ENCODE results near the gene CXCL14. TPM values are rescaled to one million over a fixed set of nuclear protein-coding genes. Genes with fewer than 3 reads are reported as not detected.

Gene CXCL14
- total RNA-seq, 1 donor from 2014 or later, result not detected

DNA sequence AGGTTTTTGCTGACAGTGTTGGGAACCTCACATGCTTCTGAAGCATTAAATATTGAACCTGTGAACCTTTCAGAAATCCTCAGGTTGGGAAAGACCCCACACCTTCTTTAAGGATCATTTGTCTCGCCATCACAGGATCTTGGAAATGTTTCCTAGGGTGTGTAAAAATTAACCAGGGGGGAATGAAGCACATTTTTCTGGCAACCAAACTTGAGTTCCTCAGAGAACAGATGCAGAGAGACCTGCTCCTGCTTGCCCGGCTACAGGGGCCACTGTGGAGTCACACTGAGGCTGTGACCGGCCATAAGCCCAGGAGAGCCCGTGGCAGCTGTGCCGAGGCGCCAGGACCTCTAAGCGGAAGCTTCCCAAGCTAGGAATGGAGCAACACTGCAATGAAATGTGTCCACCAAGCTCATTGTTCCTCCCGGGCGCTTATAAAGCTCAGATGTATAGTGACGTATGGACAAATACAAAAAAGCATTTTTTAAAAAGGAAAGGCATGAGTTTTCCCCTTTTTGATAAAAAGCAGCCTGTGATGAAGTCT, 7.7 kb downstream of the CXCL14 start:
- intact Hi-C loops (cut with micrococcal nuclease), result no loop called here
- Mint-ChIP-seq H3K4me1 (ENCODE audit: low read depth) (peaks cover 3% of the 10 kb centered on the region), H3K9me3 (no peaks in the 10 kb centered on the region), H3K4me3 (no peak overlapping the region), H3K27me3 (ENCODE audit: insufficient read depth) (no peaks in the 10 kb centered on the region), H3K27ac (no peak overlapping the region), H3K36me3 (ENCODE audit: low read depth) (no peaks in the 10 kb centered on the region)
- no peak for DNase-seq (ENCODE audit: low spot score)

GRCh38 chr5:135570453-135570764, 8.4 kb downstream of the CXCL14 start:
- peaks cover 5% of the 10 kb centered on the region for H3K4me1 Mint-ChIP-seq (ENCODE audit: low read depth)
- no peak overlapping the region for H3K27ac Mint-ChIP-seq
- no peak for DNase-seq (ENCODE audit: low spot score)
- H3K36me3 Mint-ChIP-seq (ENCODE audit: low read depth), result no peaks in the 10 kb centered on the region
- intact Hi-C loops (cut with micrococcal nuclease), result no loop called here
- no peaks in the 10 kb centered on the region for H3K9me3 Mint-ChIP-seq
- no peaks in the 10 kb centered on the region for H3K27me3 Mint-ChIP-seq (ENCODE audit: insufficient read depth)
- H3K4me3 Mint-ChIP-seq, result no peak overlapping the region

- Mint-ChIP-seq H3K27me3 (ENCODE audit: insufficient read depth) (peaks cover 4% of the 10 kb centered on the region), H3K9me3 (no peaks in the 10 kb centered on the region), H3K4me3 (no peak overlapping the region), H3K36me3 (ENCODE audit: low read depth) (no peaks in the 10 kb centered on the region), H3K4me1 (ENCODE audit: low read depth) (peaks cover 5% of the 10 kb centered on the region), H3K27ac (no peak overlapping the region)
- DNase-seq (ENCODE audit: low spot score), result no peak
- intact Hi-C loops (cut with micrococcal nuclease), result no loop called here
These were observed 8.9 kb downstream of the CXCL14 start for GRCh38 chr5:135569755-135570452.

- H3K4me1 Mint-ChIP-seq (ENCODE audit: low read depth), result peaks cover 5% of the 10 kb centered on the region
- DNase-seq (ENCODE audit: low spot score), result no peak
- H3K27me3 Mint-ChIP-seq (ENCODE audit: insufficient read depth), result peaks cover 4% of the 10 kb centered on the region
- no peak overlapping the region for H3K4me3 Mint-ChIP-seq
- H3K36me3 Mint-ChIP-seq (ENCODE audit: low read depth), result no peaks in the 10 kb centered on the region
- no peaks in the 10 kb centered on the region for H3K9me3 Mint-ChIP-seq
- no peak overlapping the region for H3K27ac Mint-ChIP-seq
- intact Hi-C loops (cut with micrococcal nuclease), result no loop called here
These were observed 9.8 kb downstream of the CXCL14 start for GRCh38 chr5:135568923-135569360.

DNA sequence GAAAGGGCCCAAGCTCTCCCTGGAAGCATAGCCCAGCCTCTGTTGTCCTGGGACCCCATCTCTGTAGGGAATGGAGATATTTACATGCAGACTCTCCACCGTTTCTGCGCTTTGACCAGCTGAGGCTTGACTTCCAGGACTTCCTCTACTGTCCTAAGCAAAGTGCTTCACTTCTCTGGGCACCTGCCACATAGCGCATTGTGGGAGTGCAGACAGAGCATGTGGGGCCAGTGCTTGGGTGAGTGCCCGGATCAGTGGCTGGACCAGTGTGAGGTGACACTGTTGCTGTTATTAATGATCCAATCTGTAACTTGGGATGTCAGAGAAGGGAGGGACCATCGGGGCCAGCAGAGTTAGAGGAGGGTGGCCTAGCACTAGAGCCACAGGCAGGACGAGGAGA, 10.5 kb downstream of the CXCL14 start:
- H3K36me3 Mint-ChIP-seq (ENCODE audit: low read depth), result no peaks in the 10 kb centered on the region
- intact Hi-C loops (cut with micrococcal nuclease), result no loop called here

GRCh38 chr5:135567661-135568060, 11.1 kb downstream of the CXCL14 start:
- peaks cover 6% of the 10 kb centered on the region for H3K27me3 Mint-ChIP-seq (ENCODE audit: insufficient read depth)
- intact Hi-C loops (cut with micrococcal nuclease), result no loop called here
- no peaks in the 10 kb centered on the region for H3K9me3 Mint-ChIP-seq
- H3K27ac Mint-ChIP-seq, result no peak overlapping the region
- no peaks in the 10 kb centered on the region for H3K36me3 Mint-ChIP-seq (ENCODE audit: low read depth)
- H3K4me1 Mint-ChIP-seq (ENCODE audit: low read depth), result peaks cover 5% of the 10 kb centered on the region
- H3K4me3 Mint-ChIP-seq, result no peak overlapping the region
- no peak for DNase-seq (ENCODE audit: low spot score)

More for the DNA sequence above, 10.5 kb downstream of the CXCL14 start:
- no peaks in the 10 kb centered on the region for H3K9me3 Mint-ChIP-seq
- H3K4me3 Mint-ChIP-seq, result no peak overlapping the region
- no peak overlapping the region for H3K27ac Mint-ChIP-seq
- H3K4me1 Mint-ChIP-seq (ENCODE audit: low read depth), result peaks cover 5% of the 10 kb centered on the region
- no peak for DNase-seq (ENCODE audit: low spot score)
- H3K27me3 Mint-ChIP-seq (ENCODE audit: insufficient read depth), result peaks cover 5% of the 10 kb centered on the region

DNA sequence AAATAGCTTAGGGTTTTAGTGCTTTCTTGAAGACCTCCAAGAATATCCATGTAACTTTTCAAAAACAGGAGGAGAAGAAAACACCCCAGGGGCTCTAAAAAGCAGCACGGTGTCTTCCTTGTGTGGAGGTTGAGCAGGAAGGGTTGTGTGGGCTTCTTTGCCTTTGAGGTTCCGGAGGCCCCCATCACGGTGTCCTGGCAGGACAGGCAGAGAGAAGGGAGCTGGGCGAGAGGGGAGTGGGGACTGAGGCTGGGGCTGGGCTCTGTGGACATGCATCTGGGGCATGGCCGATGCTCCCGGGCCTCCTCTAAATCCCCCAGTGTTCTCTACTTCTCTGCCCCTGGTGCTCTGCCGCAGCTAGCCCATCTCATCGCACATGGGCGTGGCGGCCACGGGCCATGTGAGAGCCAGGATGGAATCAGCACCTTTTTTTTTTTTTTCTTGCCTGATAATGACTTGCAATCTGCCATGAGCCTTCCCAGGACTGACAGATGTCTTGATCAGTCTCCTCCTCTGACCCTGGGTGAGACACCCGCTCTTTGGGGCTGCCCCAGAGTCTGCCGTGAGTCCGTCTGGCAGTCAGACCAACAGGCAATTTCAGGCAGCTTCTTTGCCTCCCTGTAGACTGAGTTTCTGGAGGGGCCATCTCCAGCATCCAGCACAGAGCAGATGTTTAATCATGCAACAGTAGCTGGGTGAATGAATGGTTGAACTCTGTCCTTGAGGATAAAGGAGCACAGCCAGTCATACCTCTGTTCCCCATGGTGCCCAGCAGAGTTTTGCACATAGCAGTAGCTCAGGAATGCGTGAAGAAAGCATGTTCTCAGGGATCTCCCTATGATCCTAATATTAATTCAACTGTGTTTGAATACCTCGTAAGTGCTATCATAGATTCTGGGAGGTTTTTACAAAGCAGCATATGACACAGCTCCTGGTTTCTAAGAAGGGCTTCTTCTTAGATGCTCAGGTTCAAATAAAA, 12.1 kb downstream of the CXCL14 start:
- intact Hi-C loops (cut with micrococcal nuclease), result loop anchor here (1.0 kb wide), 1 partner anchor 100 kb away; no protein-coding TSS in a partner anchor
- no peak for DNase-seq (ENCODE audit: low spot score)

DNA sequence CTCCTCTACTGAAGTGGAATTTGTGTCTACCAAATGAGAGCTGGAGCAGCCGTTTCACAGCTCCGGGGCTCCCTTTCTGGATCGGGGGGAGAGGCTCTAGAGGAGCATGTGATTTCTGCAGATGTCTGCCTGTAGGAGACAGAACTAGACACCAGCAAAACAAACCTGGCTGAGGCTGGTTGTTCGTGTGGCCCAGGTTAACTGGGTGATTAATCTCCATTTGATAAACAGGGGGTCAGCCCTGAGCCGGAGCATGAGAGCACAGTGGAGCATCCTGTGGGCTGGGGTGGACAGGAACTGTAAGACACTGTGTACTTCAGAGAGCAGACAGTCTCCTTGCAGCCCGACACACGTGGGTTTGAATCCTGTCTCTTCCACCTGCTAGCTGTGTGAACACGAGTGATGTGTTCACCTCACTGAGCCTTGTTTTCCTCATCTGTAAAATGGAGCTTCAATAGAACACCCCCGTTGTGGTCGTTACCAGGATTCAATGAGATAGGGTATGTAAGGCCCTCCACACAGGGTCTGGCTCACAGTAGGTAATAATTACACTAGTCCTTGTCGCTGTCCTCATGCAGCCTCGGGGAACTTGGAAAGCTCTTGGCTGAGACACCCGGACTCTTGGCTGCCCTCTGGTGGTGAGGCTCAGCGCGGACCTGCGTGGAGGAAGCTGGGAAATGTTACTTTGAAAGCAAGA, 12.9 kb downstream of the CXCL14 start:
- no peaks in the 10 kb centered on the region for H3K9me3 Mint-ChIP-seq
- peaks cover 7% of the 10 kb centered on the region for H3K4me1 Mint-ChIP-seq (ENCODE audit: low read depth)
- peaks cover 6% of the 10 kb centered on the region for H3K27me3 Mint-ChIP-seq (ENCODE audit: insufficient read depth)
- DNase-seq (ENCODE audit: low spot score), result peak; percentile 54
- no peak overlapping the region for H3K27ac Mint-ChIP-seq
- intact Hi-C loops (cut with micrococcal nuclease), result loop anchor here (1.0 kb wide), 1 partner anchor 100 kb away; no protein-coding TSS in a partner anchor
- no peak overlapping the region for H3K4me3 Mint-ChIP-seq
- no peaks in the 10 kb centered on the region for H3K36me3 Mint-ChIP-seq (ENCODE audit: low read depth)

More for the DNA sequence above, 12.1 kb downstream of the CXCL14 start:
- peaks cover 5% of the 10 kb centered on the region for H3K4me1 Mint-ChIP-seq (ENCODE audit: low read depth)
- H3K9me3 Mint-ChIP-seq, result no peaks in the 10 kb centered on the region
- H3K27me3 Mint-ChIP-seq (ENCODE audit: insufficient read depth), result peaks cover 6% of the 10 kb centered on the region
- no peaks in the 10 kb centered on the region for H3K36me3 Mint-ChIP-seq (ENCODE audit: low read depth)
- no peak overlapping the region for H3K27ac Mint-ChIP-seq
- no peak overlapping the region for H3K4me3 Mint-ChIP-seq

- intact Hi-C loops (cut with micrococcal nuclease), result no loop called here
- no peak overlapping the region for H3K27ac Mint-ChIP-seq
- no peaks in the 10 kb centered on the region for H3K9me3 Mint-ChIP-seq
- H3K4me1 Mint-ChIP-seq (ENCODE audit: low read depth), result peaks cover 12% of the 10 kb centered on the region
- peaks cover 8% of the 10 kb centered on the region for H3K27me3 Mint-ChIP-seq (ENCODE audit: insufficient read depth)
- H3K36me3 Mint-ChIP-seq (ENCODE audit: low read depth), result no peaks in the 10 kb centered on the region
- H3K4me3 Mint-ChIP-seq, result no peak overlapping the region
- no peak for DNase-seq (ENCODE audit: low spot score)
These were observed 13.5 kb downstream of the CXCL14 start for GRCh38 chr5:135565266-135565665.

- Mint-ChIP-seq H3K4me1 (ENCODE audit: low read depth) (peaks cover 12% of the 10 kb centered on the region), H3K27ac (no peak overlapping the region), H3K36me3 (ENCODE audit: low read depth) (no peaks in the 10 kb centered on the region), H3K27me3 (ENCODE audit: insufficient read depth) (peaks cover 8% of the 10 kb centered on the region), H3K4me3 (no peak overlapping the region), H3K9me3 (no peaks in the 10 kb centered on the region)
- DNase-seq (ENCODE audit: low spot score), result no peak
- intact Hi-C loops (cut with micrococcal nuclease), result no loop called here
These were observed 14.5 kb downstream of the CXCL14 start for GRCh38 chr5:135564331-135564730.

DNA sequence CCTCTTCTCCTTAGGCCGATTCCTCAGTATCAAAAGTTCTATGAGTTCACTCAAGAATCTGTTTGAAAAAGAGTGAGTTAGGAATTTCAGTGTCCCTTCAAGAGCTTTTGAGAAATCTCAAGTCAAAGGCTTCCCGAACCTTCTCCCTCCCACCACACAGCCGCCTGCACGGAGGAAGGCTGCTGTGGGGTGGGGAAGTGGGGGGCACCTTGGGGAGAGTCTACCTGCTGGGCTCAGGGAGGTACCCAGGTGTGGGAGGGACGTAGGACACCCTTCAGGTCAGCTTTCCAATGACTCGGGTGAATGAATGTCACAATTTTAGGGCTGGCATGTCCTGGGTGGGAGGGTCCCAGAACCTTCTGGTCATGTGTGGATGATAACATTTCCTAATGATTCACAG, 17.5 kb downstream of the CXCL14 start:
- peaks cover 15% of the 10 kb centered on the region for H3K27me3 Mint-ChIP-seq (ENCODE audit: insufficient read depth)
- intact Hi-C loops (cut with micrococcal nuclease), result loop anchor here (1.0 kb wide), 1 partner anchor 269 kb away; no protein-coding TSS in a partner anchor
- H3K36me3 Mint-ChIP-seq (ENCODE audit: low read depth), result no peaks in the 10 kb centered on the region
- no peaks in the 10 kb centered on the region for H3K9me3 Mint-ChIP-seq
- peaks cover 10% of the 10 kb centered on the region for H3K4me1 Mint-ChIP-seq (ENCODE audit: low read depth)
- H3K27ac Mint-ChIP-seq, result no peak overlapping the region
- no peak for DNase-seq (ENCODE audit: low spot score)
- H3K4me3 Mint-ChIP-seq, result no peak overlapping the region

- no peaks in the 10 kb centered on the region for H3K36me3 Mint-ChIP-seq (ENCODE audit: low read depth)
- intact Hi-C loops (cut with micrococcal nuclease), result loop anchor here (1.0 kb wide), 1 partner anchor 269 kb away; no protein-coding TSS in a partner anchor
- H3K9me3 Mint-ChIP-seq, result no peaks in the 10 kb centered on the region
- H3K4me1 Mint-ChIP-seq (ENCODE audit: low read depth), result peaks cover 7% of the 10 kb centered on the region
- H3K27me3 Mint-ChIP-seq (ENCODE audit: insufficient read depth), result peaks cover 15% of the 10 kb centered on the region
- no peak overlapping the region for H3K27ac Mint-ChIP-seq
- no peak overlapping the region for H3K4me3 Mint-ChIP-seq
- DNase-seq (ENCODE audit: low spot score), result peak; percentile 44
These were observed 17.9 kb downstream of the CXCL14 start for GRCh38 chr5:135560858-135561257.

All from activated T-helper 1 cell treated with anti-CD3 and anti-CD28 coated beads, Interleukin-12 subunit alpha, Interleukin-12 subunit beta, Interleukin-2, Interleukin-4 antibody, amounts not matched to agents 30 ng/mL and 10 ng/mL and 1 ng/mL, durations not matched to agents 14 hours and 24 hours and 36 hours (primary cell).